Bone marrow (tissue), 2 donors: ENCODE measurements around the gene VPS45.

ENCODE experiments used
- DNase-seq, 2 donors: peaks; one replicate each; lab custom pipeline; 2025; lab: John Stamatoyannopoulos, UW

VPS45 gene

DNA sequence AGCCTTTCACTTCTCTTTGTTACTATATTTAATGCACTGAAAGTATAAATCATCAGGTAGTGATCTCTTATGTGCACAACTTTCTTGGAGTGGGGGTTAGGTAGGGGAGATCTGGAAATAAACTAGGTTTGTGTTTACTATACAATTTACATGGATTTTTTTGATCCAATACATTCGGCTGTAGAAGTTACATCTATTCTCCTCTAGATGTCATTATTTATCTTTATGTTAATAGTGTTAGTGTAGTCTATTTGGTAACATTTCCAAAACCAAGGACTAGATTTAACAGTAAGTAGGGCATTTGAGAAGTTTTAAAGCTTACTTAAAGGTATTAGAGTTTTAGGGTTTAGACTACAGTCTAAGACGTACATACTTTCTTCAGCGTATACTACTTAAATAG is 5.4 kb downstream of the VPS45 start:
- peak in 1 of 2 donors; percentile 63 for DNase-seq

DNA sequence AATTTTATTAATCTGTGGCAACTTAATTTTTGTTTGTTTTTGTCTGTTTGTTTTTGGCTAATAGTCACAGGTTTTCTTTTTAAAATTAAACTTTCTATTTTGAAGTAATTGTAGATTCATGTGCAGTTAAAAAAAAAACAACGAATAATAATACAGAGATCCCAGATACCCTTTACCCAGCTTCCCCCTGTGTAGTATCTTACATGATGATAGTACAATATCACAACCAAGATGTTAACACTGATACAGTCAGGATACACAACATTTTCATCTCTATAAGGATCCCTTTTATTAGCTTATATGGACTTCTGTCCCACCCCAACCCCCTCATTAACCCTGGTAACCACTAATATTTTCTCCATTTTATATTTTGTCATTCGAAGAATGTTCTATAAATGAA is 5.9 kb downstream of the VPS45 start:
- no peak for DNase-seq

DNA sequence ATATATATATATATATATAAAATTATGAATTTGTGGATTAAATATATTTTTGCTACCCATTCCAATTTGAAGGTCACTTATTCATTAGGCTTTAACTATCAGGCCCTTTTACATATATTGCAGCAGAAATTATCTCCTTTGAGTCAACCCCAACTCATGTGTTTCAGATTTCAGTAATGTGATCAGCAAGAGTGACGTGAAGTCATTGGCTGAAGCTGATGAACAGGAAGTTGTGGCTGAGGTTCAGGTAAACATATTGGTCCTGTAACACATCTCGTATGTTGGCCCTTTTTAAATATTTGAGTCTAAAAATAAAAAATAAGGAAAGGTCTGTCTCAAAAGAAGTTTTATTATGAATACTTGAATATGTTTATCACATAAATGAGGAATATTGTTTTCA is 8.5 kb downstream of the VPS45 start:
- no peak for DNase-seq

DNA sequence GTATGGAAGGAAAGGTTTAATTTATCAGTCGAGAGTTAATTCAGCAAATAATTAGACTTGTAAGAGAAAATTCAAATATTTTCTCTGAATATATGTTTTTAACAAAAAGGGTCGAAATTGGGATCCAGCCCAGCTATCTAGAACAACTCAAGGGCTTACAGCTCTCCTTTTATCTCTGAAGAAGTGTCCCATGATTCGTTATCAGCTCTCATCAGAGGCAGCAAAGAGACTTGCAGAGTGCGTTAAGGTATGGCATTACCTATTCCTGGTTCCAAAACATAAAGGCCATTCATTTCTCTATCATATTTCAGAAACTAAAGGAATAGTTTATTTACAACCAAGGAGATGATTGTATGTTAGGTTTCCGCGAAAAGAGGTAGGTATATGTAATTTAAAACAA is 9.4 kb downstream of the VPS45 start:
- no peak for DNase-seq

DNA sequence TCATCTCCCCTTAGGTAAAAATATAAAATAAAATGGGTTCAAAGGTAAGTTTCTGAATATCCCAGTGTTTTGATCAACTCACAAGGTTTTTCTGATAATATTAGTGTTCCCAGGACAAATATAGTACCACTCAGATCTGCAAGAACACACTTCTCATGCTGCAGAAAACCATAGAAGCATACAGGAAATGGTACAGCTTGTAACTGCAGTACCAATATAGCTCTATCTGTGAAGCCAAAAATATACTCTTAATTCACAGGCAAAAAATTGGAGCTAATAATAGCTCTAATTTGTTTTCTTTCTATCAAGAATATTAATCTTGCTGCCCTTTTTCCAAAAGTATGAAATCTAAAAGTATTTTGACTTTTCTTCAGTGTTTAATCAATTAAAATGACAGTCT is 13.2 kb downstream of the VPS45 start:
- no peak for DNase-seq

DNA sequence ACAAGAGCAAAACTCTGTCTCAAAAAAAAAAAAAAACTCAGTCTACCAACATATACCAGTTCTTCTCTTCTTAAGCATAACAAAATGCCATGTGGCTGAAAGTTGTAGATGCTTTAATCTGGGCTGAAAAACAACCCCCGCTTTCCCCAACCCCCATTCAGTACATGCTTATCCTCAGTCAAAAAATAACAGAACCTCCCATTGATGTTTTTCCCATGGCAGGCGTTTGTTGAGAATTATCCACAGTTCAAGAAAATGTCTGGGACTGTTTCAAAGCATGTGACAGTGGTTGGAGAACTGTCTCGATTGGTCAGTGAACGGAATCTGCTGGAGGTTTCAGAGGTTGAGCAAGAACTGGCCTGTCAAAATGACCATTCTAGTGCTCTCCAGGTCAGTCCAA is 14.9 kb downstream of the VPS45 start:
- no peak for DNase-seq

DNA sequence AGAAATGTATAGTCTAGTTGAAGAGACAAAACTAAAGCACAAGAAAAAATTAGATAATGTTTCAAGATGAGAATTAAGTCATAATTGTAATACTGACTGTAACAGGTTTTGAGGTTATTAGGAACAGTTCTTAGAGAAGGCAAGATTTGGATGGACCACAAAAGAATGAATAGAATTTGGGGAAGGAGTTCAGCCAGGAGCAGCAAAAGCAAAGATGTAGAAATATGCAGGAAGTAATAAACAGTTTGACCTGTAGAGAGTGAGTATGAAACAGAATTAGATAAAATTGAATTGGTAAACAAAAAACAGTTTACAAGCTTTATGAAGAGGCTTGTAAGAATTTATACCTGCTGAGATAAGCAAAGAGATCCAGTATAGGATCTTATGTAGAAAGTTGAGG is 16.3 kb downstream of the VPS45 start:
- no peak for DNase-seq

DNA sequence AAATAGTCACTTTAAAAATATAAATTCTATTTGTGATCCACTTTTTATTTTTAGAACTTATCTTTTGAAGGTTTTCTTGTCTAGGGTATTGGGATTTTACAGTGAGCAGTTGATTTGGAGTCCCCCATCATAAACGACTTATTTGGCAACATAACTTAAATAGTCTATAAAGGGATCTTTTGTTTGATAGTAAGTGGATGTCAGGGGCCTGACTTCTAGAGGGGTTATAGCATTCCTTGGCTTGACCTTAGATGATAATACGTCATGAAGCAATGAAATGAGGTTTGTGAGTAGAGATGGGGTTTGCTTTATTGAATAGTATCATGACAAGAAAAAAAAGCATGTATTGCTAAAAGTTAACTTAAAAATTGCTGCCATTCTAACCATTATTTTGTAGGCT is 17.8 kb downstream of the VPS45 start:
- no peak for DNase-seq

DNA sequence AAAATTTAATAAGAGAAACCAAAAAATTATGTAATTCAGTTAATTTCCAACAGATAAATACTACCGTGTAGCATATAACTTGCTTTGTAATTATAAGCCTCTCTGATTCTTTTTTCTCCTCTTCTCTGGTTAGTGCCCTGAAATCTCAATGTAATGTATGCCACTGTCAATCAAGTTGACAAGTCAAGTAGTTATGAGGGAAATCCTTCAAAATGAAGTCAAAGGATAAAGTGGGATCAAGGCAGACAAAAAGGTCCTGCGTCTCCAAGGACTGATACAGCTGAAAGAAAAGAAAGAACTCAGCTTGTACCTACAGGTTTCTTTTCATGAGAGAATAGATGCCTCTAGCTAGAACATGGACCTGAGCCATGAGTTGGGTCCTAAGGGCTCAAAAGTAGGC is 19.8 kb downstream of the VPS45 start:
- no peak for DNase-seq

DNA sequence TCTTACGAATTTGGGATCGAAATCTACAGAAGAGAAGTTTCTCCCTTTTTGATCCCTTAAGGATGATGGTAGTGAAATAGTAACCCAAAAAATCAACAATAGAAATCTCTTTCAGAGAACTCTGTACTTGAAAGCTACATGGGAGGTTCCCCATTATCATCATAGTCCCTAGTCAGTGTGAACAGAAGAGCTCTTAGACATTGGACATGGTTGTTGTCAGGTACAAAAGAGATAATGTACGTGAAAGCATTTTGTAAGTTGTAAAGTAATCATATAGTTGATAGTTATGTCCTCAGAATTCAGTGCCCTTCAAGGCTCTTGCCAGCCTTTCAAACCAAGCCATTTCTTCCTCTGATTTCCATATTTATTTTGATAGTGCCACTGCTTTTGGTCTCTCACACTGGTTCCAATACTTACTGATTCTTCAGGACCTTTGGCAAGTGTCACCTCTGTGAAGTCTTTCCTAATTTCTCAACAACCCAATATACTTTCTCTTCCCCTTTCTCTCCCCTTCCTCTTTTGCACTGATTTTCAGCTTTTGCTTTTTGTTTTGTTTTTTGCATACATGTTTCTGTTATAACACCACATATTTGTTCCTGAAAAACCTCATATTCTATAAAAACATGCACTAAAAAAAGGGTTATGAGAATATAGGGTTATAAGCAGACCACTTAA is 22.4 kb downstream of the VPS45 start:
- peak in 1 of 2 donors; percentile 44 for DNase-seq

DNA sequence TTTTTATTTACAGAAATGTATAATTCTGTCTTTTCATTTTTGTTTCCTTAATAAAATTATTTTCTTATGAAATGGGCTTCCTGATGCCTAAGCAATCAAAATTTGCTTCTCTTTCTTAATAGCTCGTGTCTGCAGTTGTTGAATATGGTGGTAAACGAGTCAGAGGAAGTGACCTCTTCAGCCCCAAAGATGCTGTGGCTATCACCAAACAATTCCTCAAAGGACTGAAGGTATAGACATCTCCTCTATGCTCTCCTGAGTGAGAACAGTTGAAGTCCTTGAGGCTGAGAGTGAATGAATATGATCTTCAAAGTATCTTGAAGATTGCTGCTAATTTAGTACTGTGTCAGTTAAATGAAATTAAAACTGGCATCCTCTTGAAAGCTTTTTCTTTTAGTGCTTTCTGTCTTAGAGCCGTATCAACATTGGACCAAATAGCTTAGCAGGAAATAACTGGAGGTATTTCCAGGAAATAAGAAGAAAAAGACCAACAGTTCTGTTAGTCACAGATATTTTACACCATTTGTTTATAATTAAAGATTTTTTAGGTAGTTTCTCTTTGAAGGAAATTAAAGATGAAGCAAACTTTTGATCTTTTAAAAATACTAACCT is 24.7 kb downstream of the VPS45 start:
- no peak for DNase-seq

DNA sequence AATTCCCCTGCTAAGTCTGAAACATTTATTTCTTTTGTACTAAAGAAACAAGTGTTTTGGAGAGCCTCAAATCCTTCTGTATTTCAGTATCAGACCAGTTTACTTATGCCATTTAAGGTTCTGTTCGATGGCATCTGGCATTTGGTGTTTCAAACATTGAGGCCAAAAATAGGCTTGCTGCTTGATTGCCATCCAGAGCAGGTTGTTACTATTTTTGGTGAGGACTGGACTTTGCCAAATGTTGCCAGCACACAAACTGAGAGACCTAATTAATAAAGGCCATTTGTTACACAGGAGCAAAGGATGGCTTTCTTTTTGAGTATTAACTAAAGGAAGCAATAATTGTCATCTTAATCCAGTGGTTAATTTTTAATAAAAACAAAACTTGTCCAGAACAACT is 26.2 kb downstream of the VPS45 start:
- no peak for DNase-seq

DNA sequence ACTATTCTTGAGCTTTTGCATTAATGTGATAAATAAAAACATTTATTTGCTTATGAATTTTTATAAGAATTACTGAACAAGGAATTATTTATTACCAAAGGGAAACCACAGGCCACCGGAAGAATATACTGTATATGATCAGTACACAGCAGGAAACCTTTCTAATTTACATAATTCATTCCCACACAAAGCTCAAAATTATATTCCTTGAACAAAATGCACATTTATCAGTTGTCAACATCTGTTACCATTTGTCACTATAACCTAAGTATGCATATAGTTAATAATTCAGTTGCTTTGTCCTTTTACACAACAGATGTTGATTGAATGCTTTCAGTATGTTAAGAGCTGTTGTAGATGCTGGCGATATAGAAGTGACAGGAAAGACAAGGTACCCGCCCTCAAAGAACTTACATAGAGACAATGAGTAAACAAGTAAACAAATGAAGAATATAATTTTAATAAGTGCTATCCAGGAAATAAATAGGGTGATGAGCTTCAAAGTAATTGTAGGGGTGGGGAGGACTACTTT is 27.2 kb downstream of the VPS45 start:
- no peak for DNase-seq

DNA sequence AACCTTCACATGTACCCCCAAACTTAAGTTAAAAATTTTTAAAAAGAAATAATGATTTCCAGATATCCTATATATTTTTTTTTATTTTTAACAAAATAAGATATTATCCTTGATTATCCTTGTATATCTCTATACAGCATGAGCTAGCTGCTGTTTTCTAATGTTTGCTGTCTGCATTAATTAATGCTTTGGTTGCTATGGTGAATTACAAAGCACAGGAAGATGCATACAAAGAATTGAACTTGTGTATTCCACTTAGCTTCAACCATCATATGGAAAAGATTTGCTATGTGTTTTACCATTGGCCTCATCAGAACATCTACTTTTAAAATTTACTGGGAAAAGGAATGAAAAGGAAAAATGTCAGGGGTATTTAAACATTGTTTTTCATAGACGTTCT is 35.4 kb downstream of the VPS45 start:
- no peak for DNase-seq

DNA sequence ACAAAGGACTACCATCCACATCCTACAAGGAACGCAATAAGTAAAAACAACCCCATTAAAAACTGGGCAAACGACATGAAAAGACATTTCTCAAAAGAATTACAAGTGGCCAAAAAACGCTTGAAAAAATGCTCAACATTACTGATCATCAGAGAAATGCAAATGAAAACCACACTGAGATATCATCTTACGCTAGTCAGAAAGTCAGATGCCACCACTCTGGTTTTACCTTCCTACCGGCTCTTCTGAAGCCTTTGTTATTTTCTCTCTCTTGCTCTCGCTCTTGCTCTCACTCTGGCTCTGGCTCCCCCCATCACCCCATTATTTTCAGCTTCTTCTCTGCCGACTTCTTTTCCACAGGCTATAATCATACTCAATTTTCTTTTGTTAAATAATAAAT is 38.8 kb downstream of the VPS45 start:
- DNase-seq, result no peak

DNA sequence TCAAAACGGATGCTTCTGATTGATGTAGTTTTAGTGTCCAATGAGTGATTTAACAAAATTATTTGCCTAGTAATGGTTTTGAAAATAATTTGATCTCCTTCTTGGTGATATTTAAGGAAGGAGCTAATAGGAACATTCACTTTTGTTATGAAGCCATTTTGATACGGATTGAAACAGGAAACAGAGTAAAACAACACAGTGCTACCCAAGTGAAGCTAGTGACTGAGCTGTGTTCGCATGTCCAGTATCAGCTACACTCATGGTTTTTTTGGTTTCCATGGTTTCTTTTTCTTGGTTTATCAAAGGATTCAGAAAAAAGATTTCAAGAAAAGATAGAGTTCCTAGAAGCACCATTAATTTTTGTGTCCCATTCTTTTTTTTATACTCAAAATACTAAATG is 42.0 kb downstream of the VPS45 start:
- no peak for DNase-seq

DNA sequence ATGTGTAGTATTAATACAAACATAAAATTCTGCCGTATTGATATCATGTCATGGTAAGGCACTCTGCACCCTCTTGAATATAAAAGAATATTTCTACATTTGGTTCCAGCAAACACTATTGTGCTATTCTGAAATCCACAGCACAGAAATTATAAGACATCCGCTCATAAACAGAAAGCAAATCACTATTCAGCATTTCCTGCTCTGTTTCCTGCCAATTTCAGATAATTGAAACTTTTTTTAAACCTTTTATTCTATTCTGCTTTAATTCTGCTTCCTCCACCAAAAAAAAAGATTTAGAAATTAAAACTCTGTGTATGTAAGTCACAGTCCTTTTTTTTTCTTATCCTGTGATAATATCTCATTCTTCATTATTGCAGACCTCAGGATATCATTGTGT is 42.5 kb downstream of the VPS45 start:
- peak in 1 of 2 donors; percentile 46 for DNase-seq

DNA sequence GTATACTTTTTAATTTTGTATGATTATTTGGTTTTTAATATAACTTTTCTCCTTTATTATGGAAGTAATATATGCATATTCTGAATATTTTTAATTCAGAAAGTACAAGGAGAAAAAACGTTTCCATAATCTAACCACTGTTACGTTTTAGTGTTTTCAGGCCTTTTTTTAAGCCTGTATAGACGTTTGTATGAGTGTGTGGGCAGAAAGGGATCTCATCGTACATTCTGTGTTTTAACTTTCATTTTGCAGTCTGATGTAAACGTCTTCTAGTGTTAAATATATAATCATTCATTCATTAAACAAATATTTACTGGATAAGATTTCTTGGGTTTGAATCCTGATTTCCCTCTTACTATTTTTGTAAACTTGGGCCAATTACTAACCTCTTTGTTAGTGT is 44.1 kb downstream of the VPS45 start:
- no peak for DNase-seq

DNA sequence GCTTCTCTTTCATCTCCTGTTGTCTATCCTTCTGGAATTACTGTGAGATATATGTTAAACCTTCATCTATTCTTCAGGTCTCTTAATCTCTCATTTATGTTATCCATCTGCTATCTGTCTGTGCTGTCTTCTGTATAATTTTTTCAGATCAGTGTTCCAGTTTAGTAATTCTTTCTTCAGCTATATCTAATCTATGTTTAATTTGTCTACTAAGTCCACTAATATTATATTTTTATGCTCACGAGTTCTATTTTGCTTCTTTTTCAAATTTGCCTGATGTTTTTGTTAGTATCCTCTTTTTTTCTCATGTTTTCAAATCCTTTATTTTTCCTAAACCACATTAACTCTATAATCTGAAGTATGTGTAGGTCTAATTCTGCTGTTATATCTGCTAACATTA is 47.5 kb downstream of the VPS45 start:
- no peak for DNase-seq

DNA sequence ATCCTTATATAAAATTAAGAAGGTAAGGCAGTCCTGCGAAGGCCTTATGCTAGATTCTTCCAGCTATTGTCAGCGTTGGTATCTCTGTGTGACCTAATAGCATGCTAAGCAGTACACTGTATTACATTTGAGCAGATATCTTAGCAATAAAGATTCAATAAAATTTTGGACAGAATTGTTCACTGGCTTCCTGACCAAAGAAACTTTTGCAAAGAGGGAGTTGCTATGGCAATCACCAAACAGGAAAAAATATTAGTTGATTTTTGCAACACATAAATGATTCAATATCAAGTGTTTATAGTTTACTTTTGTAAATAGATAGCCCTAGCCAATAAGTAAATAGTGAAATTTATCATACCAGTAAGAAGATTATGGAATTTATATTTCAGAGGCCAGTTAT is 51.1 kb downstream of the VPS45 start:
- no peak for DNase-seq

DNA sequence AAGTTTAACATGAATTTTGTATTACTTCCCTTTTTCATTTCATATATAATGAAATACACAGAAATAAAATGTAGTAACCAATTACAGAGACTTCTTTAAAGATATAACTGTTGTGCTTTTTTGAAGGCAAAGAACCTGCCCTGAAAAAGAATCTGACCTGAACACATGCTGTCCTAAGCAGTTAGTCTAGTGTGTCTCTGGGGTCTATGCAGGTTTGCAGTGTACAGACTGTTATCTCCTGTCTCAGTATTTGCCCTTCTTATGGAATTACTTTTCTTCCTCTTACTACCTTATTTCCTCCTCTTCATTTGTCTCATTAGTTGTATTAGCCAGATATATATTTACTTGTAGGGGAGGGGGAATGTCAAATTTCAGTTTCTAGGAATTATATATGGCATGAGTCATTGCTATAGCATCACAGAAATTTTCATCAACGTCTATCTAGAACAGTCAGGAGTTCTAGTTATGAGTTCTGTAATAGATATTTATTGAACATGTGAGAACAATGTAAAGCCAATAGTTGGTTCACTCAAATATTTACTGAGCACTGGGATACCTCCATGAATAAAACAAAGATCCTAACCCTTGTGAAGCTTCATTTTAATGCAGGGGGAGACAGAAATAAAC is 53.8 kb downstream of the VPS45 start:
- DNase-seq, result no peak

DNA sequence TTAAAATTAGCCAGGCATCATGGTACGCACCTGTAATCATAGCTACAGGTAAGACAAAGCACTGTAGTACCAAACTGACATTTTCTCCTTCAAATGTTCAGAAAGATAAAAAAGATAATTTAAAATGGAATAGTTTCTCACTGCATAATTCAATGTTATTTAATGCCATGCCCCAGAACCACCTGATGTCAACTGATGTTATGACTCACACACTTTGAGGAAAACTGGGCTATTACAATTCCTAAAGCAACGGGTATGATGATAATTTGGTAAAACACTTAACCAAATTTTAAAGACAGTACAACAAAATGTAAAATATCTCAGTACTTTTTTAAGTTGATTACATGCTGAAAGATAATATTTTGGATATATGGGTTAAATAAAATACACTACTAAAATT is 59.2 kb downstream of the VPS45 start:
- DNase-seq, result no peak

DNA sequence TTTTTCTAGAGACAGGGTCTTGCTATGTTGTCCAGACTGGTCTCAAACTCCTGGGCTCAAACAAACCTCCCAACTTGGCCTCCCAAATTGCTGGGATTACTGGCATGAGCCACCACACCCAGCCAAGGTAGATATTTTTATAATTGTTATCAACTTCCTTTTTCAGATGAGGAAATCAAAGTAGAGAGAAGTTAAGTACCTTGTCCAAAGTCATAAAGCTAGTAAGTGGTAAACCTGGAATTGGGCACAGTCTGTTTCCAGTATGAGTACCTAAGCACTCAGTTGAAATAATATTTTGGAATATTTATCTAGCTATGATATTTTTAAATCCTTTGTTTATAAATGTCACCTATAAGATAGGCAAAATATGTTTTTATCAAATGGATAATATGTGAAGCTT is 59.9 kb downstream of the VPS45 start:
- no peak for DNase-seq

DNA sequence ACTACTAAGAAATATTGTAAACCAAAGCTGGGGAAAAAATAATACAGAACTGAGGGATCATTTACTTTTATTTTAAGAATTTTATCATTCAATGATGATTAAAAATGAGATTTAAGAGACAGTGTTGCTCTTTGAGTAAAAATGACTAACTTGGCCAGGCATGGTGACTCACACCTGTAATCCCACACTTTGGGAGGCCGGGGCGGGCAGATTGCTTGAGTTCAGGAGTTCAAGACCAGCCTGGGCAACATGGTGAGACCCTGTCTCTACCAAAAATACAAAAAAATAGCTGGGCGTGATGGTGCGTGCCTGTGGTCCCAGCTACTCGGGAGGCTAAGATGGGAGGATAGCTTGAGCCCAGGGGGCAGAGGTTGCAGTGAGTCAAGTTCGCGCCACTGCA is 60.3 kb downstream of the VPS45 start:
- no peak for DNase-seq
